Measurements from ENCODE around the gene FZD7.

The FZD7 gene

GRCh38 chr2:202019689-202020450 is 13.8 kb upstream of the FZD7 start:
- no peak overlapping the region for H3K4me3 ChIP-seq (ENCODE audit: low read depth, low read length)
- TF ChIP-seq CTCF (IDR thresholded peaks at IDR 0.05; ENCODE audit: insufficient read depth, low read depth, low read length, missing control alignments) = no peak
- DNase-seq (ENCODE audit: low read depth) = no peak

GRCh38 chr2:202022755-202023154 is 10.9 kb upstream of the FZD7 start:
- TF ChIP-seq CTCF (IDR thresholded peaks at IDR 0.05; ENCODE audit: insufficient read depth, low read depth, low read length, missing control alignments) = no peak
- DNase-seq (ENCODE audit: low read depth) = no peak
- H3K4me3 ChIP-seq (ENCODE audit: low read depth, low read length) = no peak overlapping the region

GRCh38 chr2:202023198-202023903 is 10.3 kb upstream of the FZD7 start:
- DNase-seq (ENCODE audit: low read depth) = no peak
- no peak for TF ChIP-seq CTCF (IDR thresholded peaks at IDR 0.05; ENCODE audit: insufficient read depth, low read depth, low read length, missing control alignments)
- no peak overlapping the region for H3K4me3 ChIP-seq (ENCODE audit: low read depth, low read length)

- H3K4me3 ChIP-seq (ENCODE audit: low read depth, low read length) = no peak overlapping the region
- no peak for DNase-seq (ENCODE audit: low read depth)
- TF ChIP-seq CTCF (IDR thresholded peaks at IDR 0.05; ENCODE audit: insufficient read depth, low read depth, low read length, missing control alignments) = no peak
Measured at GRCh38 chr2:202023904-202024266, 9.8 kb upstream of the FZD7 start.

- no peak for TF ChIP-seq CTCF (IDR thresholded peaks at IDR 0.05; ENCODE audit: insufficient read depth, low read depth, low read length, missing control alignments)
- H3K4me3 ChIP-seq (ENCODE audit: low read depth, low read length) = no peak overlapping the region
- DNase-seq (ENCODE audit: low read depth) = no peak
Measured at GRCh38 chr2:202024871-202025270, 8.8 kb upstream of the FZD7 start.

GRCh38 chr2:202025816-202026215 is 7.8 kb upstream of the FZD7 start:
- no peak for TF ChIP-seq CTCF (IDR thresholded peaks at IDR 0.05; ENCODE audit: insufficient read depth, low read depth, low read length, missing control alignments)
- DNase-seq (ENCODE audit: low read depth) = no peak
- H3K4me3 ChIP-seq (ENCODE audit: low read depth, low read length) = no peak overlapping the region
